Stimulated activated CD8-positive, alpha-beta memory T cell treated with anti-CD3 and anti-CD28 coated beads, Interleukin-12 subunit alpha, Interleukin-12 subunit beta, amount 100 ng/mL, for 24 hours (primary cell): Measurements from ENCODE around the gene ELF2.
"Not testable (repeated sequence)": the region's sequence is repeated elsewhere in the genome, so short reads cannot be mapped to it uniquely, and the experiment has no call there.

Experiments
- DNase-seq: peaks from one replicate; pipeline ENCODE4 v3.0.0-alpha.2; 2020; ENCODE audit errors: extremely low read depth

ELF2 gene

GRCh38 chr4:139021071-139021470 lies 155.9 kb downstream of the ELF2 start:
- DNase-seq, result not testable (repeated sequence)

DNA sequence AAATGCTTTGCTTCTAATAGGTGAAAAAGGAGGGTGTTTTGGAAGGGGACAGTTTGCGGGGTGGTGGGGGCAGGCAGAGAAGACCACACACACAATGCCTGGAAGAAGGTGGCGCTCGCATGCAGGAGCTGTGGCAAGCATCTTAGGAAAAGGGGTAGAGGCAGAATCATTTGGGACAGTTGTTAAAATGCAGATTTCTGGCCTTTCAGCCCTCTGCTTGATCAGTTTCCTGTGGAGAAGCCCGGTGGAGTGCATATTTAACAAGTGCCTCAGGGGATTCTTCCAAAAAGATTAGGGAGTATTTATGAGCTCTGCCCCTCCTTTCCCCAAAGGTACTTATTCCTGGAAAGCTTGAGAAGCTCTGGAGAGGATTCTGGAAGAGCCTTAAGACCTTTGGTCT lies 156.6 kb downstream of the ELF2 start:
- DNase-seq, result no peak

GRCh38 chr4:139018971-139019758 lies 157.9 kb downstream of the ELF2 start:
- no peak for DNase-seq

DNA sequence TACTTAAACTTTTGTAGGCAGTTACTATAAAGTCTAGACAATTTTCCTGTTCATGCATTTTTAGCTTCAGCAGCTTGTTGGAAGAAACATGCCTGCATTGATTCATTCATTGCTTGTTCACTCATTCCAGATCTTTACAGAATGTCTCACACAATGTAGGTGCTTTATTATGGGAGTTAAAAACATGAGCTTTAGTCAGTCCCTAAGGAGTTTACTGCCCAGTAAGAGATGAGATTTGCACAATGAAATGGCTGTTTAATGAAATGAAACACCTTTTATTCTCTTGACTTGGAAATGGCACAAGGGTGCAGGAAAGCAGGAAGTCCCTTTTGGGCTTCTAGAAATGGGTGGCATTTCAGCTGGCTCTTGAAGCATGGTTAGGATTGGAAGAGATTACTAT lies 158.5 kb downstream of the ELF2 start:
- no peak for DNase-seq

- DNase-seq, result no peak
These were observed 159.2 kb downstream of the ELF2 start for GRCh38 chr4:139017861-139018260.

DNA sequence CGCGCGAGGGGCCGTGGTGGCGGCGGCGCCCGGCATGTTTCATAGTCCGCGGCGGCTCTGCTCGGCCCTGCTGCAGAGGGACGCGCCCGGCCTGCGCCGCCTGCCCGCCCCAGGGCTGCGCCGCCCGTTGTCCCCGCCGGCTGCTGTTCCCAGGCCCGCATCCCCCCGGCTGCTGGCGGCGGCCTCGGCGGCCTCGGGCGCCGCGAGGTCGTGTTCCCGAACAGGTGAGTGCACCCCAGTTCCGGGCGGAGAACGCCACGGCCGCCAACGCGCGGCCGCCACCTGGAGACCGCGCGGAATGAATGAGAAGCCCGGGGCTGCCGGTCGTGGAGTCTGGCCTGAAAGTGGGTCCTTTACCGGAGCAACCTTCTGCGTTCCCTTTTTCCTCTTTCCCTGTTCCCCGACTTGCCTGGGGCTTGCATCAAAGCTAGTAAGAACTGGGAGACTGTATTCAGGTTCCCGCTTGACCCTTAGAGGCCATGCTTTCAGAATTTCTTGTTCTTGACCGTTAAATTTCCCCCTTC lies 161.0 kb downstream of the ELF2 start:
- peak; percentile 7 for DNase-seq

DNA sequence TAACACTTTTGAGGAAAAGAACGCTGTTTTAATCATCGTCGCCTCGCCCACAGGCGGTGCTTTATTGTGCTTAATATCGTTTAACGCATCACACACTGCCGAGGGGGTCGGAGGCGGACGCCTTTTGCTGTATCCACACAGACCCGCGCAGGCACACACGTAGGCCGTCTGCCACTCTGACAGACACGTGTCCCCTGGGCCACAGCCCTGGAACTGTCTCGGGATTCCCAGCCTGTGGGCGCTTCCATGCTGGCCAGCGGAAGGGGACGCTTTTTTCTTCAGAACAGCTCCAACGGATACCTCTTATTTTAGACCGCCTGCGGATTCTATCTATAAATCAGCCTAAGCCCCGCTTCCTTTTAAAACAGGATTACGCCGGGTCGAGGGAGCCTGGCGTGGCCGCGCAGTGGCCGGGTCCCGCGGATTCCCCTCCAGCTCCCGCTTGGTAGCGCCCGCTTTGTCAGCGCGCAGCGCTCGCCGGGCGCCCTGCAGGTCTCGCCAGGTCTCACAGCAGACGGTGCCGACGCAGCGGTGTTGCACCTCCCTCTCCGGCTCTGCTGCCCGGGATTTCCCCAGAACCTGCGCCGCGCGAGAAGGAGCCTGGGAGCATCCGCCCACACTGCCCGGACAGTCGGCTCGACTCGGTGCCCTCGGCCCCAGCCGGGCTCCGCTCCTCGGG lies 161.6 kb downstream of the ELF2 start, which contains the start of gene NOCT:
NOCT (plus strand) TSS at position 513 of the 679 bp plus-strand sequence. CDS start 201 bp downstream, outside the sequence.
- peak; percentile 80 for DNase-seq

DNA sequence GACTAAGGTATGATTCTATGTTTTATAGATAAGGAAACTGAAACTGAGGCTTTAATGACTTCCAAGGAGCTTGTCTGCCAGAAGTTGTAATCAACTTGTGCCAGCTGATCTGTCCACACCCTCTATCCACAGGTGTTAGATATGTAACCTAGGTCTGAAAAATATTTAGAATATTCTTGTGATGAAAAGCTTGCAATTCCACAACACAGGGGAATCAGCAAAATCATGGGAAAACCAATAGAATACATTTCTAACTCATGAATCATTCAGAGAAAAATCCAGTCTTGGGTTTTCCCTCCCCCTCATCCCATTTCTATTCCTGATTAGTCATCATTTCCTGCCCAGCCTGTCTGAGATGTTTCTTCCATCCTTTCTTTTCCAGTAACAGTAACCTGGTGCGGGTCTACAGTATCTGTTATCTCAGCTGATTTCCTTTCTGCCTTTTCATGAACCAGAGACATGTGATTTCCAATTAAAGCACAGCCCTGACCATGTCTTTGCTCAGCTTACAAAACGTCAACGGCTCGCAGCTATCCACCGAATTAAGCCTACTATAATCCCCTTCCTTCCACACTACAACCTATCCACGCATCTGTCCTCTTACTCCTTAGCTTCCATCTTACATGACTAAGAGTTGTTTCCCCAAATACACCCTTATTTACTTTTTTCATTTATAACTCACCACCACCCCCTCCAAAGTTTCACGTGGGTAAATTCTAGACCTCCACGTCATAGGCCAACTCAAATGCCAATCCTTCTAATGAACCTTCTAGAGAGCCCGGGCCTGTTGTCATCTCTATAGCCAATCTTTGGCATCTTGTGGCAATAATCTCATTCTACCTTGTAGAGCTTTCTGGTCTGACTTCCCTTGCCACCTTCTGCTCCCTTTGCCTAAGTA lies 162.4 kb downstream of the ELF2 start:
- no peak for DNase-seq

- DNase-seq, result no peak
These were observed 165.6 kb downstream of the ELF2 start for GRCh38 chr4:139011225-139011950.

GRCh38 chr4:139009702-139010101 lies 167.3 kb downstream of the ELF2 start:
- DNase-seq, result no peak

DNA sequence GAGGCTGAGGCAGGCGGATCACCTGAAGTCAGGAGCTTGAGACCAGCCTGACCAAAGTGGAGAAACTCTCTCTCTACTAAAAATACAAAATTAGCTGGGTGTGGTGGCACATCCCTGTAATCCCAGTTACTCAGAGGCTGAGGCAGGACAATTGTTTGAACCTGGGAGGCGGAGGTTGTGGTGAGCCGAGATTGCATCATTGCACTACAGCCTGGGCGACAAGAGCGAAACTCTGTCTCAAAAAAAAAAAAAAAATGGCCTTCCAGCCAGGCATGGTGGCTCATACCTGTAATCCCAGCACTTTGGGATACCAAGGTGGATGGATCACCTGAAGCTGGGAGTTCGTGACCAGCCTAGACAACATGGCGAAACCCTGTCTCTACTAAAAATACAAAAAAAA lies 168.7 kb downstream of the ELF2 start:
- not testable (repeated sequence) for DNase-seq

DNA sequence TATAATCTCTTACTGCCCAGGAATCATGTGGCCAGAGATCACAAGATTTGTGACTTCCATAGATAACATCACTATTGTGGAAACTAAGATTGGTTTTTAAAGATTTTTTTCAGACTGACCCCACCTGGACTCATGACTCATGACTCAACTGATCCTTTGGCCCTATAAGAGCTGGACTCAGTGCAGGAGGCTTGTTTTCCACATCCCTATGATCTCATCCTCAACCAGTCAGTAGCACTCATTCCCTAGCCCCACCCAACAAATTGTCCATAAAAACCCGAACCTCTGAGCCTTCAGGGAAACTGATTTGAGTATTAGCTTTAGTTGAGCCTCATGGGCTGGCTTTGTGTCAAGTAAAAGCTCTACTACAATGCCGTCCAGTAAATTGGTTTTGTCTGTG lies 169.4 kb downstream of the ELF2 start:
- no peak for DNase-seq
